ENCODE measurements around the gene UNC13D.

UNC13D gene

DNA sequence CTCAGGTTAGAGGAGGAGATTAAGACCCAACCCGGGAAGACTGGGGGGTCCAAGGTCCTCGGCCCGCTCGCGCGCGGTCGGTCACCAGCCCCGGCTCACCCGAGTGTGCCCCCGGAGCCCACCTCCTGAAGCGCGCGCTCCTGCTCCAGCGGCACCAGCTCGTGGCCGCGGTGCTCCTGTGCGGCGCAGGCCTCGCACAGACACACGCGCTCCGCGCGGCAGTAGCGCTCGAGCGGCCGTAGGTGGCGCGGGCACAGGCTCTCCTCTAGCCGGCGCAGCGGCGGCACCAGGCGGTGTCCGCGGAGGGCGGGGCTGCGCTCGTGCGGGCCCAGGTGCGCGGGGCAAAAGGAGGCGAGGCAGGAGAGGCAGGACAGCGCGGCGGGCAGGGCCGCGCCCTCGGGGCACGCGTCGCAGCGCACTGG is 33.6 kb upstream of the UNC13D start:
- peak; percentile 57 for DNase-seq (ENCODE audit: low read depth, low spot score)
- peak overlapping the region; percentile 63 for H3K4me3 ChIP-seq (ENCODE audit: low read depth, low read length)
- in situ Hi-C loops (cut with HindIII; ENCODE audit: low sequenced_read_pairs), result no loop called here
- TF ChIP-seq, protein P1, sequence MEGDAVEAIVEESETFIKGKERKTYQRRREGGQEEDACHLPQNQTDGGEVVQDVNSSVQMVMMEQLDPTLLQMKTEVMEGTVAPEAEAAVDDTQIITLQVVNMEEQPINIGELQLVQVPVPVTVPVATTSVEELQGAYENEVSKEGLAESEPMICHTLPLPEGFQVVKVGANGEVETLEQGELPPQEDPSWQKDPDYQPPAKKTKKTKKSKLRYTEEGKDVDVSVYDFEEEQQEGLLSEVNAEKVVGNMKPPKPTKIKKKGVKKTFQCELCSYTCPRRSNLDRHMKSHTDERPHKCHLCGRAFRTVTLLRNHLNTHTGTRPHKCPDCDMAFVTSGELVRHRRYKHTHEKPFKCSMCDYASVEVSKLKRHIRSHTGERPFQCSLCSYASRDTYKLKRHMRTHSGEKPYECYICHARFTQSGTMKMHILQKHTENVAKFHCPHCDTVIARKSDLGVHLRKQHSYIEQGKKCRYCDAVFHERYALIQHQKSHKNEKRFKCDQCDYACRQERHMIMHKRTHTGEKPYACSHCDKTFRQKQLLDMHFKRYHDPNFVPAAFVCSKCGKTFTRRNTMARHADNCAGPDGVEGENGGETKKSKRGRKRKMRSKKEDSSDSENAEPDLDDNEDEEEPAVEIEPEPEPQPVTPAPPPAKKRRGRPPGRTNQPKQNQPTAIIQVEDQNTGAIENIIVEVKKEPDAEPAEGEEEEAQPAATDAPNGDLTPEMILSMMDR (IDR thresholded peaks at IDR 0.05; ENCODE audit: low read depth, low read length), result peak; percentile 51

DNA sequence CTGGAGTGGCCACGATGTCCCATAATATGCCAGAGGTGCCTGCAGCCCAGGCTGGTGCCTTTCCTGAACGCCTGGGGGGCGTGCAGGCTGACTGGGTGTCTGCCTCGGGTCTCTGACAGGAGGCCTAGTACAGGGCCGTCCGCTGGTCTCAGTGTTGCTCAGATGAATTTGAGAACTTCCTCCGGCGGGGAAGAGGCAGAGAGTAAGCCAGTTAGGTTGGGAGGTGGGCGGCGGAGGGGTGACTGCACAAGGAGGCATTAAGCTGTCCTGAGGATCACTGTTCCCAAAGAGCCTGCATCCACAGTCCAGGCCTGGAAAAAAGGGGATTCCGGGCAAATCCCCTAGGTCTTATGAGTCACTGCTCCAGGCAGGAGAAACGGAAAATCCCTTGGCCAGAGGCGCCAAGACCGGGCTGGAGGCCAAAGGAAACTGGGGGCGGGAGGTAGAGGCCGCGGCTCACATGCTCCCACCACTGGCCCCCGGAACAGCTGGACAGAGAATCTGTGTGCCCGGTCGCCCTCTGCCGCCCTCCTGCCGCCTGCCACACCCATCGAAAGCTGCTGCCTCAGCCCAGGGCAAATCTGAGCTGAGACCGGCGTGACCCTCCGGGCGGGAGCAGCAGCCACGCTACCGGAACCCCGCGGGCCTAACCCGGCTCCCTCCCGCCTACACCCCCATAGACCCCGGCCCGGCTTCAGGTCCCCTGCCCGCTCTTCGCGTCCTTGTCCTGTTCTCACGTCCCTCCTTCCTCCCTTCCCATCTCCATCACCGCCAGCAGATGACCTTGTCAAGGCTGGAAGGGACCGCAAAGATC is 32.9 kb upstream of the UNC13D start:
- DNase-seq (ENCODE audit: low read depth, low spot score), result peak; percentile 92
- in situ Hi-C loops (cut with HindIII; ENCODE audit: low sequenced_read_pairs), result no loop called here
- H3K4me3 ChIP-seq (ENCODE audit: low read depth, low read length), result peak overlapping the region; percentile 63
- TF ChIP-seq, protein P1 (IDR thresholded peaks at IDR 0.05; ENCODE audit: low read depth, low read length), result peak; percentile 12

DNA sequence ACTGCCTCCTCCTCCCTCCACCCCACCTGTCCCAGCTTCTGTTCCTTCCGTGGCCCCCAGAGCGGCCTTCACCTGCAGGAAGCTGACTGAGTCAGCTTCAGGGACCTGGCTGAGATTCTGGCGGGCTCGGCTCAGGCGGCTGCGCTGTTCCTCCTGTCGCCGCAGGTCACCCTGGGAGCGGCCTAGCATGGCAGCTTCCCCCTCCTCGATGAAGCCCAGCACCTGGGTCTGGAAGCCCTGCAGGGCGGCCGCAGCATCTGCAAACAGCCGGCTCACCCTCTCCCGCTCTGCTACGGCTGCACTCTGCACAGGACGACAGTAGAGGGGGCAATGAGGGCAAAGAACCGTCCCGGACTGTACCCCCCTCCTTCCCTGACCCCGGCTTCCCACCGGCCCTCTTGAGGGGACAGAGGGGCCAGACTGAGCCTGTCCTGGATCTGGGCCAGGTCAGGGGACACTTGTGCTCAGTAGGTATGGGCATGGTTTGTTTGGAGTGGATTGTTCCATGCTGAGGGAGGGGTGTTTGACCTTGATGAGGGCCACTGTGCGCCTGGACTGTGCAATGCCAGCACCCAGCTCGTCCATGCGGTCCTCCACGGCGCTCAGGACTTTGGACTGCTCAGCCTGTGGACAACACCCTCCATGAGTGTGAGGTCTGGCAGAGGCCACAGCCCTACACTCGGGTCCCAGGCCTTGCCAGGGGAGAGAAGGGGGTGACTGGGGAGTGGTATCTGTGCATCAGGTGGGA is 32.2 kb upstream of the UNC13D start:
- TF ChIP-seq, protein P1 (IDR thresholded peaks at IDR 0.05; ENCODE audit: low read depth, low read length), result peak; percentile 14
- in situ Hi-C loops (cut with HindIII; ENCODE audit: low sequenced_read_pairs), result no loop called here
- no peak for DNase-seq (ENCODE audit: low read depth, low spot score)
- peak overlapping the region; percentile 63 for H3K4me3 ChIP-seq (ENCODE audit: low read depth, low read length)

DNA sequence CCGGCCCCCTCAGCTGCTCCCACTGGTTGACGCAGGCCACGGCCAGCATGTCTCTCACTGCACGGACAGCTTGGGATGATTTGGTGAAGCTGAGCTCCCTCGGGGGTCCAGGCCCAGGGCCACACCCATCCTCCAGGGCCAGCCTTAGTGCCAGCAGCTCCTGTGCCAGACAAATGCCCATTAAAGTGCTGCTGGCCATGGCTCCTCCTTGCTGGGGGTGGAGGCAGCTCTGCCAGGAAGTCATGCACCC is 31.7 kb upstream of the UNC13D start:
- no peak overlapping the region for H3K4me3 ChIP-seq (ENCODE audit: low read depth, low read length)
- in situ Hi-C loops (cut with HindIII; ENCODE audit: low sequenced_read_pairs), result no loop called here
- no peak for DNase-seq (ENCODE audit: low read depth, low spot score)
- TF ChIP-seq, protein P1 (IDR thresholded peaks at IDR 0.05; ENCODE audit: low read depth, low read length), result no peak

DNA sequence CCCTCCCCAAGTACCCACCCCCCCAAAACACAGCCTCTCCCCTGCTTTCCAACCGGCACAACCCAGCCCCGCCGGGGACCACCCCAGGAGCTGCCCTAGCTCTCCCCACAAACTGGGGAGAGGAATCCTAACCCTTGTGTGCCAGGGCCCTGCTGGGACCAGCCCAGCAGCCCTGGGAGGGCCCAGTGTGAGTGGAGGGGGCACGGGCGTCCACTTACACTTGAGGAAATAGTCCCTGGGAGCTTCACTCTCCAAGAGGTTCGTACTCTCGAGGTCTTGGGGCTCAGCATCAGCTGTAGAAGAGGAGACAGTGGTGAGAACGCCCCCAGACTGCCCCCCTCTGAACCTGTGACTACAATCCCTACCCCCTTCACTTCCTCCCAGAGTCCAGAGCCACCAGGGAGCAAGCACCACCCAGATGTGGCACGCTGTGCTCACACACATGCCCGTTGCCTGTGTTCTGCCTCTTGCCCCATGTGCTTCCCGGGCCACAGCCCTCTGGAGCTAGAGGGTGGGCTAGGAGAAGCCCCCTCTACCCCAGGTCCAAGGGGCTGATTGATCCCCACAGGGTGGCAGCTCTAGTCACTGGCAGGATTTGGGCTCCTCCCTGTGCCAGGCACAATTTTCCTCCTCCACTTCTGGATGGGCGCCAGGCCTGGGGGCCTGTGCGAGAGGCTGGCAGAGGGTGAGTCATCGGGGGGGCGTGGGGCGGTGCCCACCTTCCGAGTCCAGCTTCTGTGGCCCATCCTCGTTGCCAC is 31.2 kb upstream of the UNC13D start:
- DNase-seq (ENCODE audit: low read depth, low spot score), result no peak
- TF ChIP-seq, protein P1 (IDR thresholded peaks at IDR 0.05; ENCODE audit: low read depth, low read length), result no peak
- no peak overlapping the region for H3K4me3 ChIP-seq (ENCODE audit: low read depth, low read length)
- in situ Hi-C loops (cut with HindIII; ENCODE audit: low sequenced_read_pairs), result no loop called here

DNA sequence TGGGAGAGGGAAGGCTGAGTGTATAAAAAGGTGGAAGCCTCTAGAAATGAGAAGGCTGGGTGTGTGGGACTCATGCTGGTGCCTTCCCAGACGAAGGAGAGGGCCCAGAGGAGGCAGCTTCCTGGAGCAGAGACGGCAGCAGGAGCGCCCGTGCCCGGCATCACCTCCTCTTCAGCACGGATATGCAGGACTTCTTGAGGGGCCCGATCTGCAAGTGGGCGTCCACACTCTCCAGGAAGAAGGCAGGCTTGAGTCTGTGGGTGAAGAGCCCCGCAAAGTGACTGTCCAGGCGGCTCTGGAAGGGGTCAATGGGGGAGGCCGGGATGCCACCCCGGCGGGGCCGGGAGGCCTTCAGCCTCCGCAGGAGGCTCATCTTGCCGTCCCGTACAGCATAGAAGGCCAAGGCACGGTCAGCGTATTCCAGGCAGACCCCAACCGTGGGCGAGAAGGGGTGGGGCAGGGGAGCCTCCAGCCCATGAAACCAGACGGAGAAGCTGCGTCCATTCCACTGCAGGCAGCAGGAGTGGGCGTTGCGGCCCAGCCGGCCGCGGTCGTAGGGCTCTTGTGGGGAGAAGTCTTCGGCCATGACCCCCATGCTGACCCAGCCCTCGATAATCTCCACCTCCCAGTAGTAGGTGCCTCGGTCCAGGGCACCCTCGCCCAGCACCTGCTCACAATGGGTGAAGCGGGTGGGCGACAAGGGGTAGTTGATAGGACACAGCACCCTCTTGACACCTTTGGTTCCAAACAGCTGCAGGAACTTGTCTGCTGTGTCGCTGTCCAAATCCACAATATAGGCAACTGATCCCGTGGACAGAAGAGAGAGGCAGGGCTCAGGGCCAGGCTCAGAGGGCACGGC is 30.3 kb upstream of the UNC13D start:
- DNase-seq (ENCODE audit: low read depth, low spot score), result no peak
- no peak overlapping the region for H3K4me3 ChIP-seq (ENCODE audit: low read depth, low read length)
- TF ChIP-seq, protein P1 (IDR thresholded peaks at IDR 0.05; ENCODE audit: low read depth, low read length), result no peak
- in situ Hi-C loops (cut with HindIII; ENCODE audit: low sequenced_read_pairs), result no loop called here

Data from astrocyte of the spinal cord (primary cell).